Kidney (tissue), 14 donors: ENCODE measurements around the gene PHLDB2. TPM values are rescaled to one million over a fixed set of nuclear protein-coding genes. Genes with fewer than 3 reads are reported as not detected.

Experiments
- DNase-seq, 5 donors: peaks; one replicate each; pipeline ENCODE4 v3.0.0-alpha.2; 2013 to 2020
- FAIRE-seq: peaks from 2 replicates; lab custom pipeline; 2012; peaks lifted over from hg19 to GRCh38; lab: Jason Lieb, UNC
- H3K27ac ChIP-seq, 2 donors: one replicate each; pipeline ENCODE4 v1.7.0; 2013; ENCODE audit warnings: low read depth in 2 of 2, low read length in 2 of 2, inconsistent platforms in 1 of 2
- H3K27me3 ChIP-seq: one replicate; pipeline ENCODE4 v1.7.1; 2013; ENCODE audit warnings: low read length, inconsistent platforms; ENCODE audit not compliant: control insufficient read depth, insufficient read depth
- H3K36me3 ChIP-seq, 3 donors: one replicate each; pipeline versions ENCODE4 v1.7.0 to v1.7.1; 2013; ENCODE audit warnings: low read length in 3 of 3, control low read depth in 1 of 3, inconsistent platforms in 1 of 3; ENCODE audit not compliant: insufficient read depth in 3 of 3, control insufficient read depth in 2 of 3
- H3K4me1 ChIP-seq, 3 donors: one replicate each; pipeline versions ENCODE4 v1.7.0 to v1.7.1; 2013; ENCODE audit warnings: low read length in 3 of 3, inconsistent platforms in 1 of 3, low read depth in 1 of 3; ENCODE audit not compliant: control insufficient read depth in 2 of 3, insufficient read depth in 2 of 3
- H3K4me3 ChIP-seq, 3 donors: one replicate each; pipeline versions ENCODE4 v1.7.0 to v1.8.1; 2013; ENCODE audit warnings: low read length in 3 of 3, control low read depth in 1 of 3, inconsistent platforms in 1 of 3
- H3K9ac ChIP-seq, 3 donors: one replicate each; pipeline versions ENCODE4 v1.7.0 to v1.7.1; 2013; ENCODE audit warnings: low read length in 3 of 3, control low read depth in 1 of 3, inconsistent platforms in 1 of 3
- H3K9me3 ChIP-seq, 3 donors: one replicate each; pipeline versions ENCODE4 v1.7.0 to v1.7.1; 2013; ENCODE audit warnings: low read length in 3 of 3, control low read depth in 1 of 3, inconsistent platforms in 1 of 3; ENCODE audit not compliant: control insufficient read depth in 2 of 3, insufficient read depth in 1 of 3
- intact Hi-C: fragments of 100-400 bp; cut with DNase I; formaldehyde crosslinking; loops from one replicate; pipeline ENCODE4 v1.11.1; 2022
- polyA plus RNA-seq: library from polyadenylated mRNA; stranded (reverse); fragments of 350-450 nt; fragmentation: Illumina TruSeq; extraction: RNeasy Lipid Tissue Mini Kit (QIAGEN cat#74804); gene quantifications from one replicate; pipeline ENCODE4 v1.2.3, GENCODE V29; 2014; ENCODE audit warnings: low read depth, low replicate concordance; ENCODE audit not compliant: insufficient read depth
- total RNA-seq: library from RNA; stranded (reverse); fragmentation: NEBNext Ultra II Directional; extraction: Animal tissue kit (Norgen Biotek cat#: 25700); gene quantifications from one replicate; pipeline ENCODE4 v1.2.1, GENCODE V29; 2021
- TF ChIP-seq, protein P1 (sequence below): IDR thresholded peaks from 3 replicates; pipeline ENCODE4 v1.5.1; 2012; ENCODE audit warnings: mild to moderate bottlenecking, moderate library complexity, borderline replicate concordance; ENCODE audit not compliant: insufficient read depth; ENCODE audit errors: extremely low read depth
- donor health status: control.
- donor health status: control.
- donor health status: control.
- donor health status: control.
- donor health status: control.
- donor health status: DM: yes; HTN: yes; CAD: no.
- donor health status: Normal renal cell carcinoma (clear cell type).

The PHLDB2 gene
- total and polyA plus RNA-seq, 2 donors from 2014 or later, result 28.0 to 85.6 TPM

- intact Hi-C loops, result no loop called here
- H3K36me3 ChIP-seq, result peaks cover 0 to 18% (median 8%) of the 10 kb centered on the region in 3 donors
- H3K9me3 ChIP-seq, result no peaks in the 10 kb centered on the region
- no peak overlapping the region for H3K9ac ChIP-seq
- H3K4me3 ChIP-seq, result no peak overlapping the region
- no peak for FAIRE-seq
- TF ChIP-seq, protein P1, sequence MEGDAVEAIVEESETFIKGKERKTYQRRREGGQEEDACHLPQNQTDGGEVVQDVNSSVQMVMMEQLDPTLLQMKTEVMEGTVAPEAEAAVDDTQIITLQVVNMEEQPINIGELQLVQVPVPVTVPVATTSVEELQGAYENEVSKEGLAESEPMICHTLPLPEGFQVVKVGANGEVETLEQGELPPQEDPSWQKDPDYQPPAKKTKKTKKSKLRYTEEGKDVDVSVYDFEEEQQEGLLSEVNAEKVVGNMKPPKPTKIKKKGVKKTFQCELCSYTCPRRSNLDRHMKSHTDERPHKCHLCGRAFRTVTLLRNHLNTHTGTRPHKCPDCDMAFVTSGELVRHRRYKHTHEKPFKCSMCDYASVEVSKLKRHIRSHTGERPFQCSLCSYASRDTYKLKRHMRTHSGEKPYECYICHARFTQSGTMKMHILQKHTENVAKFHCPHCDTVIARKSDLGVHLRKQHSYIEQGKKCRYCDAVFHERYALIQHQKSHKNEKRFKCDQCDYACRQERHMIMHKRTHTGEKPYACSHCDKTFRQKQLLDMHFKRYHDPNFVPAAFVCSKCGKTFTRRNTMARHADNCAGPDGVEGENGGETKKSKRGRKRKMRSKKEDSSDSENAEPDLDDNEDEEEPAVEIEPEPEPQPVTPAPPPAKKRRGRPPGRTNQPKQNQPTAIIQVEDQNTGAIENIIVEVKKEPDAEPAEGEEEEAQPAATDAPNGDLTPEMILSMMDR, result no peak
- H3K27me3 ChIP-seq, result no peaks in the 10 kb centered on the region
- H3K4me1 ChIP-seq, result peaks cover 0 to 4% (median 0%) of the 10 kb centered on the region in 3 donors
- no peak for DNase-seq
- no peak overlapping the region for H3K27ac ChIP-seq
These were observed 22.4 kb downstream of the PHLDB2 start for GRCh38 chr3:111881480-111881879.

DNA sequence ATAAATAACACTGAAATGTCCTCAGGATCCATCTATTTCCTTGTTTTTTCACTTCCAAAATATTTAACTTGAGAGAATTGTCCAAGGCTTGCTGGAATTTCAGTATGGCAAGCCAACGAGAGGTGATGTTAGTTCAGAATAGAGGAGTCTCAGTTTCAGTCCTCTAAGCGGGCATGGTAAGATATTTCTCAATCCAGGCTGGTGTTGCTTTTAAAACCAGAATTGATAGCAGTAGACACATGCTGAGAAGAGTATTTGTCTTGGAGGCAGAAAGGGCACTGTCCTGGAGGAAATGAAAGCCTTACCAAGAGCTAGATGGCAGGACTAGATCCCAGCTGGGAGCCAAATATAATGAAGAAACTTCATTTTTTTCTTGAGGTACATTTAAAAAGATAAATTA is 23.1 kb downstream of the PHLDB2 start:
- Histone ChIP-seq H3K27me3 (no peaks in the 10 kb centered on the region), H3K4me1 (peaks cover 0 to 4% (median 0%) of the 10 kb centered on the region in 3 donors), H3K36me3 (peaks cover 0 to 24% (median 8%) of the 10 kb centered on the region in 3 donors), H3K27ac (no peak overlapping the region), H3K9ac (no peak overlapping the region), H3K9me3 (no peaks in the 10 kb centered on the region), H3K4me3 (no peak overlapping the region)
- FAIRE-seq, result no peak
- intact Hi-C loops, result no loop called here
- no peak for DNase-seq
- TF ChIP-seq, protein P1, result no peak

DNA sequence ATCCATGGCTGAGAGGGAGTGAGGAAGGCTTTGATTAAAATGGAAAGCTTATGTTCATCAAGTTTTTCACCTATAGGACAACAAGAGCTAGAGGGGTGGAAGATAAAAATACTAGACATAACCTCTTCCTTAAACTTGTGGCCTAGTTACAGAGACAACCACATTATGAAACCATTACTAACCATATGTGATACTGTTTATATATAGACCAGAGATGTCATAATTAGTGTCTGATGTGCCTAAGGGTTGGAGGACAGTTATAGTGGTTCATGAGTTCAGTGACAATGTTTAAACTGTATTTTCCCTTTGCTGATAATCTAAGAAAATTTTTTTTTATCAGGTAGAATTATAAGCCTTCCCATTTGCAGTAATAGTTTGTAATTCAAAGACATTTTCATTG is 23.7 kb downstream of the PHLDB2 start:
- DNase-seq (no peak), FAIRE-seq (no peak)
- Histone ChIP-seq H3K27ac (no peak overlapping the region), H3K27me3 (no peaks in the 10 kb centered on the region), H3K4me1 (peaks cover 0 to 4% (median 0%) of the 10 kb centered on the region in 3 donors), H3K9me3 (no peaks in the 10 kb centered on the region), H3K36me3 (peaks cover 0 to 24% (median 8%) of the 10 kb centered on the region in 3 donors), H3K9ac (no peak overlapping the region), H3K4me3 (no peak overlapping the region)
- intact Hi-C loops, result no loop called here
- TF ChIP-seq, protein P1, result no peak
